K562 (cell line): ENCODE data around the gene NCKIPSD. TPM values are rescaled to one million over a fixed set of nuclear protein-coding genes. Genes with fewer than 3 reads are reported as not detected.
A peak's percentile ranks its signal among the peaks of the same experiment; 100 is the strongest.

ENCODE experiments used
- ATAC-seq: fragments of 200-7000 bp; cut with Tn5 transposase; 3 replicates; pipeline ENCODE4 v1.9.1; 2020; ENCODE audit warnings: moderate library complexity
- BruUV-seq: library from RNA; stranded (reverse); fragments of 400-500 nt; replicated peaks from 2 replicates; lab custom pipeline; 2021; lab: Mats Ljungman, UMichigan
- CTCF ChIA-PET: fragments of 300-600 bp; formaldehyde crosslinking; extraction: SDS; loops from one replicate; lab custom pipeline; 2021; ENCODE audit warnings: low intra/inter-chr PET ratio; lab: Yijun Ruan, JAX
- POLR2A ChIA-PET: fragments of 300-600, 350-650 bp; sonication (Branson Sonifier 250); formaldehyde crosslinking; extraction: SDS; loops from one replicate; lab custom pipeline; 2021; ENCODE audit warnings: antibody characterized with exemption, inconsistent platforms; lab: Yijun Ruan, JAX
- DNase-seq, 4 experiments: peaks; one replicate each; pipeline versions ENCODE4 v3.0.0 to v3.0.0-alpha.2; 2011 to 2018; ENCODE audit warnings: low spot score in 3 of 4, mixed read lengths in 3 of 4; ENCODE audit errors: extremely low read depth in 1 of 4
- FAIRE-seq: peaks from 2 replicates; lab custom pipeline; 2011; peaks lifted over from hg19 to GRCh38; lab: Jason Lieb, UNC
- H2AFZ ChIP-seq: 2 replicates; pipeline ENCODE4 v1.6.0; 2011; ENCODE audit warnings: low read depth, low read length, control low read depth, inconsistent platforms
- H3K27ac ChIP-seq: fragments of 200-600 bp; 3 replicates; pipeline ENCODE4 v1.8.0; 2011; ENCODE audit warnings: low read depth, mild to moderate bottlenecking, control low read depth, inconsistent platforms, low read length, moderate library complexity, mixed read lengths; ENCODE audit errors: extremely low read depth
- H3K27me3 ChIP-seq, 2 experiments: fragments of 300-600 bp in 1 of 2; 2 replicates in 1 of 2; 3 replicates in 1 of 2; pipeline versions ENCODE4 v1.6.0 to v1.8.0; 2011; ENCODE audit warnings: inconsistent platforms in 2 of 2, low read length in 2 of 2, mild to moderate bottlenecking in 1 of 2, mixed read lengths in 1 of 2, moderate library complexity in 1 of 2; ENCODE audit not compliant: control insufficient read depth in 2 of 2, insufficient read depth in 2 of 2
- H3K36me3 ChIP-seq: fragments of 300-600 bp; 3 replicates; pipeline ENCODE4 v1.8.0; 2011; ENCODE audit warnings: mild to moderate bottlenecking, low read length, inconsistent platforms; ENCODE audit not compliant: control insufficient read depth, insufficient read depth
- H3K4me1 ChIP-seq, 2 experiments: fragments of 200-600 bp in 1 of 2; replicated peaks in 1 of 2; 2 replicates in 1 of 2; 3 replicates in 1 of 2; pipeline versions ENCODE4 v1.5.1 to v1.8.0; 2011; ENCODE audit warnings: inconsistent platforms in 2 of 2, low read length in 2 of 2, mild to moderate bottlenecking in 1 of 2, mixed read lengths in 1 of 2, moderate library complexity in 1 of 2; ENCODE audit not compliant: control insufficient read depth in 2 of 2, insufficient read depth in 2 of 2
- H3K4me2 ChIP-seq: 2 replicates; pipeline ENCODE4 v1.6.1; 2011; ENCODE audit warnings: low read length, control low read depth, inconsistent platforms, mixed read lengths; ENCODE audit not compliant: insufficient read depth
- H3K4me3 ChIP-seq: fragments of 200-600 bp; sonication (generic), shearing (Covaris generic); 2 replicates; pipeline ENCODE4 v1.5.1; 2016; ENCODE audit warnings: control low read depth, inconsistent platforms
- H3K79me2 ChIP-seq: fragments of 200-600 bp; 3 replicates; pipeline ENCODE4 v1.8.0; 2011; ENCODE audit warnings: low read length, inconsistent platforms; ENCODE audit not compliant: control insufficient read depth, insufficient read depth
- H3K9ac ChIP-seq, 2 experiments: 2 replicates each; pipeline versions ENCODE4 v1.6.0 to v1.6.1; 2011; ENCODE audit warnings: low read depth in 2 of 2, low read length in 2 of 2, control low read depth in 1 of 2, inconsistent platforms in 1 of 2, mild to moderate bottlenecking in 1 of 2, mixed read lengths in 1 of 2; ENCODE audit not compliant: insufficient read depth in 1 of 2
- H3K9me1 ChIP-seq: one replicate; pipeline ENCODE4 v1.6.0; 2011; ENCODE audit warnings: inconsistent platforms, mild to moderate bottlenecking, low read length, moderate library complexity; ENCODE audit not compliant: control insufficient read depth, insufficient read depth
- H3K9me3 ChIP-seq: replicated peaks from 2 replicates; pipeline ENCODE4 v1.5.1; 2011; ENCODE audit warnings: low read depth, low read length, inconsistent platforms; ENCODE audit not compliant: control insufficient read depth, insufficient read depth
- H4K20me1 ChIP-seq: replicated peaks from 2 replicates; pipeline ENCODE4 v1.6.1; 2011; ENCODE audit warnings: low read length, inconsistent platforms, mixed read lengths; ENCODE audit not compliant: control insufficient read depth, insufficient read depth
- CREB3L1 ChIP-seq: fragments of 450-650 bp; IDR thresholded peaks from 2 replicates; pipeline ENCODE4 v1.6.1; 2014; ENCODE audit warnings: low read depth, mild to moderate bottlenecking, moderate library complexity, borderline replicate concordance
- ESRRA ChIP-seq: fragments of 450-650 bp; IDR thresholded peaks from 2 replicates; pipeline ENCODE4 v1.6.1; 2014; ENCODE audit warnings: low read depth, mild to moderate bottlenecking, moderate library complexity, borderline replicate concordance
- GATA2 ChIP-seq: sonication (generic); formaldehyde crosslinking; IDR thresholded peaks from 2 replicates; pipeline ENCODE4 v1.4.0; 2020; ENCODE audit warnings: mild to moderate bottlenecking, missing genetic modification reagents
- GTF2A2 ChIP-seq: IDR thresholded peaks from 2 replicates; pipeline ENCODE4 v1.6.1; 2016; ENCODE audit warnings: mild to moderate bottlenecking, missing genetic modification characterization, missing compliant biosample characterization
- HES1 ChIP-seq: fragments of 450-650 bp; IDR thresholded peaks from 2 replicates; pipeline ENCODE4 v1.6.1; 2016; ENCODE audit warnings: low read depth, mild to moderate bottlenecking, moderate library complexity
- IRF9 ChIP-seq: fragments of 450-650 bp; IDR thresholded peaks from 2 replicates; pipeline ENCODE4 v1.6.1; 2016; ENCODE audit warnings: missing biosample characterization, missing genetic modification characterization
- MCM7 ChIP-seq, 2 experiments: fragments of 450-650 bp; IDR thresholded peaks; 2 replicates each; pipeline ENCODE4 v1.6.1; 2016 to 2018
- PHB ChIP-seq: fragments of 250-450 bp; sonication (Bioruptor Pico); IDR thresholded peaks from 2 replicates; pipeline ENCODE4 v1.5.0; 2021
- PKNOX1 ChIP-seq: fragments of 450-650 bp; IDR thresholded peaks from 2 replicates; pipeline ENCODE4 v1.6.1; 2016
- RREB1 ChIP-seq: fragments of 250-450 bp; sonication (Bioruptor Pico); IDR thresholded peaks from 2 replicates; pipeline ENCODE4 v1.4.0; 2020
- SREBF1 ChIP-seq: fragments of 150-350 bp; IDR thresholded peaks from 2 replicates; pipeline ENCODE4 v1.6.1; 2014; ENCODE audit warnings: antibody characterized with exemption, low read depth, low read length, borderline replicate concordance
- YBX1 ChIP-seq: fragments of 450-650 bp; IDR thresholded peaks from 2 replicates; pipeline ENCODE4 v1.7.1; 2016; ENCODE audit warnings: mild to moderate bottlenecking
- ZSCAN29 ChIP-seq: fragments of 450-650 bp; IDR thresholded peaks from 2 replicates; pipeline ENCODE4 v1.6.1; 2017
- WGBS: fragments of 100-300 bp; shearing (Covaris generic); methylation state at CpG from one replicate; pipeline ENCODE4 v1.1.6; 2016; ENCODE audit warnings: low coverage, mixed read lengths; ENCODE audit not compliant: insufficient coverage; ENCODE audit errors: missing lambda C conversion rate; 5-methylcytosine and 5-hydroxymethylcytosine counted together
- in situ Hi-C: fragments of 300-500 bp; cut with MboI; formaldehyde crosslinking; loops from 4 replicates; pipeline ENCODE4 v1.15.0; 2018; ENCODE audit warnings: inconsistent platforms, mixed read lengths
- intact Hi-C: fragments of 100-400 bp; cut with micrococcal nuclease; formaldehyde crosslinking; loops from 2 replicates; pipeline ENCODE4 v1.14.2; 2022
- polyA plus RNA-seq, 8 experiments: library from polyadenylated mRNA; depleted of rRNA in 4 of 8; stranded (reverse) in 5 of 8; unstranded in 3 of 8; fragments of >200 nt; fragmentation: Nextera tagmentation in 2 of 8; fragmentation: Illumina TruSeq in 1 of 8; extraction: Ambion mirVana in 2 of 8; extraction: Trizol in 1 of 8; gene quantifications; 2 replicates each; pipeline versions ENCODE4 v1.2.1 to v1.2.3, GENCODE V29; 2011 to 2014; ENCODE audit warnings: inconsistent platforms in 1 of 8, missing spikeins in 1 of 8
- total RNA-seq, 7 experiments: library from RNA; depleted of rRNA in 6 of 7; stranded (reverse); fragments of >200 nt in 6 of 7; fragmentation: Illumina TruSeq in 2 of 7; extraction: Trizol in 2 of 7; gene quantifications; 2 replicates each; pipeline versions ENCODE4 v1.2.1 to v1.2.3, GENCODE V29; 2011 to 2021; ENCODE audit warnings: low replicate concordance in 1 of 7

NCKIPSD gene
- total and polyA plus RNA-seq, 9 of the 15 experiments (the other 6 are each of a cell fraction or from before 2014, with no cell fraction given), result 0.49 to 24.4 (median 12.3) TPM

GRCh38 chr3:48633743-48634142 is 52.0 kb downstream of the NCKIPSD start:
- Histone ChIP-seq H3K27ac (no peak overlapping the region; the same call in 2 of the 3 replicates), H4K20me1 (no peaks in the 10 kb centered on the region), H3K9me3 (no peaks in the 10 kb centered on the region), H3K4me1 (peaks cover 6 to 32% of the 10 kb centered on the region in 2 experiments; a peak in 4 of 5 replicates), H3K9ac (peak overlapping the region; percentile 70 to 95; a peak in 1 of 4 replicates), H3K9me1 (peaks cover 4% of the 10 kb centered on the region), H3K36me3 (peaks cover 43% of the 10 kb centered on the region; the same call in 1 of the 3 replicates), H3K79me2 (peaks cover 11% of the 10 kb centered on the region), H3K27me3 (no peaks in the 10 kb centered on the region), H3K4me3 (no peak overlapping the region), H3K4me2 (no peak overlapping the region; the same call in 1 of the 2 replicates), H2AFZ (no peak overlapping the region)
- CTCF ChIA-PET, result no interaction called here
- no TSS peak for BruUV-seq
- TF ChIP-seq GATA2 (CRISPR knock-in tag) (no peak), IRF9 (no peak), ZSCAN29 (no peak), MCM7 (IDR thresholded peaks at IDR 0.05) (no peak), RREB1 (CRISPR knock-in tag) (no peak), ESRRA (no peak), PKNOX1 (no peak), YBX1 (no peak), HES1 (no peak), CREB3L1 (no peak), PHB (CRISPR knock-in tag) (no peak), GTF2A2 (no peak), SREBF1 (no peak)
- intact Hi-C loops, result no loop called here
- POLR2A ChIA-PET, result interaction anchor here (0.6 to 3.0 kb wide), 6 partner anchors 10 to 486 kb away, joined by 3 to 23 read pairs (median 6); partner anchors contain the start of gene TMEM89
- ATAC-seq (no peak), DNase-seq (no peak), FAIRE-seq (no peak)
- 90% methylated on average over 2 of the region's 2 CpGs for WGBS
- in situ Hi-C loops, result no loop called here
